OCI-LY7 (cell line): ENCODE results near the gene AP3M1.

ENCODE experiments used
- CTCF ChIP-seq: fragments of 200-600 bp; sonication (generic); conservative IDR thresholded peaks from 2 replicates; pipeline ENCODE4 v1.5.1; 2014; ENCODE audit warnings: mild to moderate bottlenecking, antibody characterized with exemption, low read length, moderate library complexity, mixed read lengths
- EZH2phosphoT487 ChIP-seq: fragments of 200-600 bp; sonication (generic); IDR thresholded peaks from 2 replicates; pipeline ENCODE4 v1.6.1; 2018; ENCODE audit warnings: low read depth, borderline replicate concordance, mild to moderate bottlenecking, mixed run types, antibody characterized with exemption, low read length, moderate library complexity, mixed read lengths

DNA sequence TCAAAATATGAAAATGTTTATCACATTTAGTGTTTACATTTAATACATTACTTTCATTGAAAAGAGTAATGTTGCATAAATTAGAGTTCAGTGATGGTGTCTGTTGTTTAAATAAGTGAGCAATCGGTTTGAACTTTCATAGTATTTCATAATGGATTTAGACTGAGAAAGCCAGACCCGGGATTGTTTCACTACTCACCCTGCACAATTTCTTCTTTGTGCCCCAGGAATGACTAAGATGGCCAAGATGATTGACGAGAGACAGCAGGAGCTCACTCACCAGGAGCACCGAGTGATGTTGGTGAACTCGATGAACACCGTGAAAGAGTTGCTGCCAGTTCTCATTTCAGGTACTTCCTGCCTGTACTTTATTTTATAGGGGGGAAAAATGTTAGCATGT lies 78.1 kb downstream of the AP3M1 start:
- TF ChIP-seq EZH2phosphoT487 (no peak), CTCF (no peak)
